ENCODE data around the gene TMEM219.

DNA sequence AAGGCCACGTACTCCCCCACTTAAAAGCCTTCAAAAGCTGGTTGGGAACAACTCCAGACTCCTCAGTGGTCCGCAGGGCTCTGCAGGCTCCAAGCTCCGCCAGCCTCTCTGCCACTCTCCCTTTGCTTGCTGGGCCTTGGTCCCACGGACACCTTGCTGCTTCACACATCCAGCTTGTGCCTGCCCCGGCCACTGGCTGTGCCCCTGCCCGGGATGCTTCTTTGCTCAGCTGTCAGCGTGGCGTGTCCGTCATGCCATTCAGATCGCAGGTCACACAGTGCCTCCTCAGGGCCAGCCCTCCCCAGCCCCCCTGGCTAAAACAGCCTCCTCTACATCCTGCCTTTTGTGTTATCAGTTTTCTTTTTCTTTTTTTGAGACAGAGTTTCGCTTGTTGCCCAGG is 49.8 kb upstream of the TMEM219 start:
- no peak for TF ChIP-seq ZNF114 (tag by site-specific recombination; IDR thresholded peaks at IDR 0.05)
- TF ChIP-seq, protein P1, sequence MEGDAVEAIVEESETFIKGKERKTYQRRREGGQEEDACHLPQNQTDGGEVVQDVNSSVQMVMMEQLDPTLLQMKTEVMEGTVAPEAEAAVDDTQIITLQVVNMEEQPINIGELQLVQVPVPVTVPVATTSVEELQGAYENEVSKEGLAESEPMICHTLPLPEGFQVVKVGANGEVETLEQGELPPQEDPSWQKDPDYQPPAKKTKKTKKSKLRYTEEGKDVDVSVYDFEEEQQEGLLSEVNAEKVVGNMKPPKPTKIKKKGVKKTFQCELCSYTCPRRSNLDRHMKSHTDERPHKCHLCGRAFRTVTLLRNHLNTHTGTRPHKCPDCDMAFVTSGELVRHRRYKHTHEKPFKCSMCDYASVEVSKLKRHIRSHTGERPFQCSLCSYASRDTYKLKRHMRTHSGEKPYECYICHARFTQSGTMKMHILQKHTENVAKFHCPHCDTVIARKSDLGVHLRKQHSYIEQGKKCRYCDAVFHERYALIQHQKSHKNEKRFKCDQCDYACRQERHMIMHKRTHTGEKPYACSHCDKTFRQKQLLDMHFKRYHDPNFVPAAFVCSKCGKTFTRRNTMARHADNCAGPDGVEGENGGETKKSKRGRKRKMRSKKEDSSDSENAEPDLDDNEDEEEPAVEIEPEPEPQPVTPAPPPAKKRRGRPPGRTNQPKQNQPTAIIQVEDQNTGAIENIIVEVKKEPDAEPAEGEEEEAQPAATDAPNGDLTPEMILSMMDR (tag by site-specific recombination; IDR thresholded peaks at IDR 0.05): no peak; the same call in 1 of the 2 replicates
- no peak for TF ChIP-seq SALL2 (tag by site-specific recombination; IDR thresholded peaks at IDR 0.05; ENCODE audit: borderline replicate concordance)

Data from HEK293 (cell line).